HUES6 (cell line): ENCODE data around the gene PPP1R14B.

Experiments
- H3K27ac ChIP-seq: 2 replicates; pipeline ENCODE4 v1.7.0; 2013; ENCODE audit warnings: low read depth, mild to moderate bottlenecking, low read length, inconsistent platforms
- H3K27me3 ChIP-seq: 2 replicates; pipeline ENCODE4 v1.6.1; 2013; ENCODE audit warnings: low read length; ENCODE audit not compliant: control insufficient read depth, insufficient read depth
- H3K36me3 ChIP-seq: 2 replicates; pipeline ENCODE4 v1.6.1; 2013; ENCODE audit warnings: low read length; ENCODE audit not compliant: control insufficient read depth, insufficient read depth
- H3K4me1 ChIP-seq: 2 replicates; pipeline ENCODE4 v1.6.1; 2013; ENCODE audit warnings: low read length; ENCODE audit not compliant: control insufficient read depth, insufficient read depth
- H3K4me3 ChIP-seq: 2 replicates; pipeline ENCODE4 v1.5.1; 2013; ENCODE audit warnings: low read depth, low read length
- H3K9ac ChIP-seq: one replicate; pipeline ENCODE4 v1.6.1; 2013; ENCODE audit warnings: mild to moderate bottlenecking, low read length
- H3K9me3 ChIP-seq: 2 replicates; pipeline ENCODE4 v1.6.1; 2013; ENCODE audit warnings: low read depth, low read length; ENCODE audit not compliant: control insufficient read depth, insufficient read depth

Gene PPP1R14B

GRCh38 chr11:64258356-64258755 lies 11.6 kb upstream of the PPP1R14B start:
- Histone ChIP-seq H3K36me3 (peaks cover 81% of the 10 kb centered on the region), H3K9ac (no peak overlapping the region), H3K9me3 (no peaks in the 10 kb centered on the region), H3K4me1 (peaks cover 3% of the 10 kb centered on the region), H3K27ac (no peak overlapping the region), H3K27me3 (no peaks in the 10 kb centered on the region), H3K4me3 (no peak overlapping the region)

GRCh38 chr11:64256300-64256699 lies 9.6 kb upstream of the PPP1R14B start:
- peak overlapping the region; percentile 26 for H3K9ac ChIP-seq
- peaks cover 14% of the 10 kb centered on the region for H3K4me1 ChIP-seq
- no peak overlapping the region for H3K4me3 ChIP-seq
- H3K9me3 ChIP-seq, result no peaks in the 10 kb centered on the region
- peaks cover 61% of the 10 kb centered on the region for H3K36me3 ChIP-seq
- H3K27me3 ChIP-seq, result no peaks in the 10 kb centered on the region
- no peak overlapping the region for H3K27ac ChIP-seq

- H3K36me3 ChIP-seq, result peaks cover 57% of the 10 kb centered on the region
- no peak overlapping the region for H3K9ac ChIP-seq
These were observed 8.7 kb upstream of the PPP1R14B start for GRCh38 chr11:64255135-64256128.

GRCh38 chr11:64254326-64254725 lies 7.6 kb upstream of the PPP1R14B start:
- no peak overlapping the region for H3K4me3 ChIP-seq
- H3K27me3 ChIP-seq, result no peaks in the 10 kb centered on the region
- H3K36me3 ChIP-seq, result peaks cover 46% of the 10 kb centered on the region
- H3K4me1 ChIP-seq, result peaks cover 30% of the 10 kb centered on the region
- H3K9ac ChIP-seq, result no peak overlapping the region
- H3K9me3 ChIP-seq, result no peaks in the 10 kb centered on the region
- H3K27ac ChIP-seq, result no peak overlapping the region

More at GRCh38 chr11:64255135-64256128, 8.7 kb upstream of the PPP1R14B start:
- Histone ChIP-seq H3K27ac (no peak overlapping the region), H3K4me3 (no peak overlapping the region), H3K9me3 (no peaks in the 10 kb centered on the region), H3K4me1 (peaks cover 19% of the 10 kb centered on the region), H3K27me3 (no peaks in the 10 kb centered on the region)

- peaks cover 38% of the 10 kb centered on the region for H3K4me1 ChIP-seq
These were observed 6.7 kb upstream of the PPP1R14B start for GRCh38 chr11:64253481-64253880.

GRCh38 chr11:64253043-64253442 lies 6.3 kb upstream of the PPP1R14B start:
- Histone ChIP-seq H3K9ac (peak overlapping the region; percentile 43), H3K4me1 (peaks cover 42% of the 10 kb centered on the region), H3K27me3 (no peaks in the 10 kb centered on the region), H3K4me3 (peak overlapping the region; percentile 37), H3K27ac (no peak overlapping the region; the same call in 1 of the 2 replicates), H3K9me3 (no peaks in the 10 kb centered on the region), H3K36me3 (peaks cover 33% of the 10 kb centered on the region)

More at GRCh38 chr11:64253481-64253880, 6.7 kb upstream of the PPP1R14B start:
- Histone ChIP-seq H3K36me3 (peaks cover 37% of the 10 kb centered on the region), H3K4me3 (0 out of 2 replicates have a peak overlapping the region, but pooled peaks have one; percentile 37), H3K27me3 (no peaks in the 10 kb centered on the region), H3K27ac (no peak overlapping the region), H3K9ac (no peak overlapping the region), H3K9me3 (no peaks in the 10 kb centered on the region)

- H3K36me3 ChIP-seq, result peaks cover 29% of the 10 kb centered on the region
These were observed 5.5 kb upstream of the PPP1R14B start for GRCh38 chr11:64252003-64252872.

GRCh38 chr11:64251753-64252002 lies 4.9 kb upstream of the PPP1R14B start:
- peak overlapping the region; percentile 79 for H3K9ac ChIP-seq
- H3K4me3 ChIP-seq, result peak overlapping the region; percentile 90
- no peaks in the 10 kb centered on the region for H3K27me3 ChIP-seq
- H3K9me3 ChIP-seq, result no peaks in the 10 kb centered on the region
- H3K27ac ChIP-seq, result no peak overlapping the region
- peaks cover 27% of the 10 kb centered on the region for H3K36me3 ChIP-seq
- peaks cover 48% of the 10 kb centered on the region for H3K4me1 ChIP-seq

More at GRCh38 chr11:64252003-64252872, 5.5 kb upstream of the PPP1R14B start:
- peak overlapping the region; percentile 90 for H3K4me3 ChIP-seq
- H3K9me3 ChIP-seq, result no peaks in the 10 kb centered on the region
- peak overlapping the region; percentile 79 for H3K9ac ChIP-seq
- H3K4me1 ChIP-seq, result peaks cover 48% of the 10 kb centered on the region
- no peaks in the 10 kb centered on the region for H3K27me3 ChIP-seq
- H3K27ac ChIP-seq, result no peak overlapping the region

GRCh38 chr11:64251016-64251752 lies 4.4 kb upstream of the PPP1R14B start, which contains the start of gene PLCB3:
TSS of gene PLCB3 (plus strand) at chr11:64251530. CDS start at chr11:64251650, 120 bp downstream.
- peaks cover 48% of the 10 kb centered on the region for H3K4me1 ChIP-seq
- peak within 1 kb of the TSS; percentile 10; the same call in 1 of the 2 replicates for H3K27ac ChIP-seq
- H3K36me3 ChIP-seq, result peaks cover 22% of the 10 kb centered on the region
- peak within 1 kb of the TSS; percentile 79 for H3K9ac ChIP-seq
- H3K9me3 ChIP-seq, result no peaks in the 10 kb centered on the region
- H3K27me3 ChIP-seq, result no peaks in the 10 kb centered on the region
- peak within 1 kb of the TSS; percentile 90 for H3K4me3 ChIP-seq

GRCh38 chr11:64250415-64251015 lies 3.8 kb upstream of the PPP1R14B start:
- H3K27me3 ChIP-seq, result no peaks in the 10 kb centered on the region
- H3K9me3 ChIP-seq, result no peaks in the 10 kb centered on the region
- H3K4me3 ChIP-seq, result peak overlapping the region; percentile 90
- H3K9ac ChIP-seq, result peak overlapping the region; percentile 59
- peak overlapping the region; percentile 10; the same call in 1 of the 2 replicates for H3K27ac ChIP-seq
- peaks cover 49% of the 10 kb centered on the region for H3K4me1 ChIP-seq
- H3K36me3 ChIP-seq, result peaks cover 16% of the 10 kb centered on the region
